Mucosa of rectum (tissue), 2 donors: ENCODE data around the gene LARGE1.

ENCODE experiments used
- H3K27ac ChIP-seq, 2 donors: one replicate each; pipeline ENCODE4 v1.7.0; 2013; ENCODE audit warnings: inconsistent platforms in 2 of 2, low read depth in 2 of 2, low read length in 2 of 2
- H3K27me3 ChIP-seq, 2 donors: one replicate each; pipeline ENCODE4 v1.7.0; 2013; ENCODE audit warnings: low read length in 2 of 2; ENCODE audit not compliant: control insufficient read depth in 2 of 2, insufficient read depth in 2 of 2
- H3K36me3 ChIP-seq, 2 donors: one replicate each; pipeline ENCODE4 v1.7.0; 2013; ENCODE audit warnings: low read length in 2 of 2; ENCODE audit not compliant: control insufficient read depth in 2 of 2, insufficient read depth in 2 of 2
- H3K4me1 ChIP-seq, 2 donors: one replicate each; pipeline ENCODE4 v1.7.0; 2013; ENCODE audit warnings: low read length in 2 of 2, mild to moderate bottlenecking in 1 of 2; ENCODE audit not compliant: control insufficient read depth in 2 of 2, insufficient read depth in 2 of 2
- H3K4me3 ChIP-seq, 2 donors: one replicate each; pipeline ENCODE4 v1.7.0; 2013; ENCODE audit warnings: low read length in 2 of 2
- H3K9ac ChIP-seq, 2 donors: one replicate each; pipeline ENCODE4 v1.7.0; 2013; ENCODE audit warnings: low read length in 2 of 2, low read depth in 1 of 2, mild to moderate bottlenecking in 1 of 2
- H3K9me3 ChIP-seq, 2 donors: one replicate each; pipeline ENCODE4 v1.7.0; 2013; ENCODE audit warnings: low read length in 2 of 2; ENCODE audit not compliant: control insufficient read depth in 2 of 2
- donor health status: healthy.
- donor health status: Normal muscosa, but diverticular disease.

LARGE1 gene

GRCh38 chr22:33504941-33505625 is 415.2 kb downstream of the LARGE1 start:
- no peaks in the 10 kb centered on the region for H3K36me3 ChIP-seq
- no peak overlapping the region for H3K9ac ChIP-seq
- no peaks in the 10 kb centered on the region for H3K4me1 ChIP-seq
- H3K27ac ChIP-seq = no peak overlapping the region
- no peaks in the 10 kb centered on the region for H3K9me3 ChIP-seq
- no peak overlapping the region for H3K4me3 ChIP-seq
- no peaks in the 10 kb centered on the region for H3K27me3 ChIP-seq

- H3K36me3 ChIP-seq = no peaks in the 10 kb centered on the region
- H3K27ac ChIP-seq = no peak overlapping the region
- no peaks in the 10 kb centered on the region for H3K9me3 ChIP-seq
These were observed 424.2 kb downstream of the LARGE1 start for GRCh38 chr22:33496112-33496511.

GRCh38 chr22:33493476-33494205 is 426.6 kb downstream of the LARGE1 start:
- no peak overlapping the region for H3K9ac ChIP-seq
- H3K4me3 ChIP-seq = no peak overlapping the region
- H3K27ac ChIP-seq = no peak overlapping the region
- no peaks in the 10 kb centered on the region for H3K4me1 ChIP-seq
- no peaks in the 10 kb centered on the region for H3K9me3 ChIP-seq
- no peaks in the 10 kb centered on the region for H3K36me3 ChIP-seq
- no peaks in the 10 kb centered on the region for H3K27me3 ChIP-seq

More at GRCh38 chr22:33496112-33496511, 424.2 kb downstream of the LARGE1 start:
- Histone ChIP-seq H3K4me1 (no peaks in the 10 kb centered on the region), H3K9ac (no peak overlapping the region), H3K27me3 (no peaks in the 10 kb centered on the region), H3K4me3 (no peak overlapping the region)

- H3K27me3 ChIP-seq = no peaks in the 10 kb centered on the region
- H3K27ac ChIP-seq = no peak overlapping the region
- no peaks in the 10 kb centered on the region for H3K9me3 ChIP-seq
- H3K4me1 ChIP-seq = no peaks in the 10 kb centered on the region
- no peak overlapping the region for H3K9ac ChIP-seq
- H3K36me3 ChIP-seq = no peaks in the 10 kb centered on the region
- H3K4me3 ChIP-seq = no peak overlapping the region
These were observed 428.0 kb downstream of the LARGE1 start for GRCh38 chr22:33492210-33492651.

GRCh38 chr22:33487041-33487716 is 433.1 kb downstream of the LARGE1 start:
- Histone ChIP-seq H3K27me3 (no peaks in the 10 kb centered on the region), H3K36me3 (no peaks in the 10 kb centered on the region), H3K9me3 (no peaks in the 10 kb centered on the region), H3K4me1 (no peaks in the 10 kb centered on the region), H3K9ac (no peak overlapping the region), H3K4me3 (no peak overlapping the region), H3K27ac (no peak overlapping the region)

- H3K36me3 ChIP-seq = no peaks in the 10 kb centered on the region
- H3K27ac ChIP-seq = no peak overlapping the region
- H3K4me1 ChIP-seq = no peaks in the 10 kb centered on the region
- H3K9me3 ChIP-seq = no peaks in the 10 kb centered on the region
- H3K4me3 ChIP-seq = no peak overlapping the region
- H3K9ac ChIP-seq = no peak overlapping the region
- no peaks in the 10 kb centered on the region for H3K27me3 ChIP-seq
These were observed 438.7 kb downstream of the LARGE1 start for GRCh38 chr22:33481550-33481949.

GRCh38 chr22:33477120-33478111 is 442.9 kb downstream of the LARGE1 start:
- Histone ChIP-seq H3K9ac (no peak overlapping the region), H3K27ac (no peak overlapping the region), H3K36me3 (no peaks in the 10 kb centered on the region), H3K4me3 (no peak overlapping the region), H3K9me3 (no peaks in the 10 kb centered on the region), H3K27me3 (no peaks in the 10 kb centered on the region), H3K4me1 (no peaks in the 10 kb centered on the region)

- Histone ChIP-seq H3K4me3 (no peak overlapping the region), H3K9ac (no peak overlapping the region), H3K4me1 (no peaks in the 10 kb centered on the region), H3K9me3 (no peaks in the 10 kb centered on the region), H3K27me3 (no peaks in the 10 kb centered on the region), H3K36me3 (no peaks in the 10 kb centered on the region), H3K27ac (no peak overlapping the region)
These were observed 443.6 kb downstream of the LARGE1 start for GRCh38 chr22:33476716-33477115.

GRCh38 chr22:33476206-33476605 is 444.1 kb downstream of the LARGE1 start:
- H3K27ac ChIP-seq = no peak overlapping the region
- H3K9ac ChIP-seq = no peak overlapping the region
- no peaks in the 10 kb centered on the region for H3K9me3 ChIP-seq
- H3K27me3 ChIP-seq = no peaks in the 10 kb centered on the region
- H3K4me3 ChIP-seq = no peak overlapping the region
- no peaks in the 10 kb centered on the region for H3K36me3 ChIP-seq
- H3K4me1 ChIP-seq = no peaks in the 10 kb centered on the region
